Measurements from ENCODE around the gene MGAT5. TPM values are rescaled to one million over a fixed set of nuclear protein-coding genes. Genes with fewer than 3 reads are reported as not detected.

MGAT5 gene
- total and polyA plus RNA-seq, 2 donors: 8.8 to 36.8 TPM

DNA sequence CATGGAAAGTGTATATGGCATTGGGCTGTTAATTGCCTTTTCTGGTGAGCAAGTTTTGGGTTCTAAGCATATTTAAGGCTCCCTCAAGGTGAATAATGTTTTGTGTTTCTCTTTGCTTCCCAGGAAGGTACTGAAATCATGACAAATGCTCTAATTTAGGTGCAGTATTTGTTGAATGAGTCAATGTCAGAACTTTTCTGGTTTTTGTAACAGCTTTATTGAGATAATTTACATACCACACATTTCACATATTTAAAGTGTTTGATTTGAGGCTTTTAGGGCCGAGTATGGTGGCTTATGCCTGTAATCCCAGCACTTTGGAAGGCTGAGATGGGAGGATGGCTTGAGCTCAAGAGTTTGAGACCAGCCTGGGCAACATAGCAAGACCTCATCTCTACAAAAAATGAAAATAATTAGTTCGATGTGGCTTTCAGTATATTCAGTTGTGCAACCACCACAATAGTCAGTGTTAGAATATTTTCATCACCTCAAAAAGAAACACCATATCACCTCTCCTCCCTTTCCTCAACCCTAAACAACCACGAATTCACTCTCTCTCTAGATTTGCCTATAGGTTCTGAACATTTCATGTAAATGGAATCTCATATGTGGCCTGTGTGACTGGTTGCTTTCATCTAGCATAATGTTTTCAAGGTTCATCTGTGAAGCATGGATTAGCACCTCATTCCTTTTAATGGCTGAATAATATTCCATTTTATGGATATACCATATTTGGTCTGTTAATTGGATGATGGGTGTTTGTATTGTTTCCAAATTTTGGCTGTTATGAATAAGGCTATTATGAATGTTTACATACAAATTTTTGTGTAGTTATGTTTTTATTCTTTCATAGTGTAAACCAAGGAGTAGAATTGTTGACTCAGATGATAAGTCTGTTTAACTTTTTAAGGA, 54.9 kb downstream of the MGAT5 start:
- H3K9me3 ChIP-seq (ENCODE audit: control insufficient read depth in 2 of 2, insufficient read depth in 1 of 2, low read length in 1 of 2): no peaks in the 10 kb centered on the region
- peaks cover 4 to 20% of the 10 kb centered on the region in 2 donors for H3K4me1 ChIP-seq (ENCODE audit: control insufficient read depth in 2 of 2, insufficient read depth in 2 of 2, low read length in 2 of 2)
- 98% methylated on average over 3 of the region's 3 CpGs for WGBS
- no peaks in the 10 kb centered on the region for H3K27me3 ChIP-seq (ENCODE audit: control insufficient read depth in 2 of 2, insufficient read depth in 1 of 2, low read length in 1 of 2)
- no peak overlapping the region for H3K27ac ChIP-seq (ENCODE audit: low read depth in 1 of 2, low read length in 1 of 2)
- no peaks in the 10 kb centered on the region for H3K36me3 ChIP-seq (ENCODE audit: control insufficient read depth in 2 of 2, insufficient read depth in 2 of 2, low read length in 1 of 2)
- DNase-seq (ENCODE audit: low read depth in 6 of 9, low spot score in 9 of 9): no peak
- H3K4me3 ChIP-seq (ENCODE audit: low read length in 2 of 2): no peak overlapping the region

DNA sequence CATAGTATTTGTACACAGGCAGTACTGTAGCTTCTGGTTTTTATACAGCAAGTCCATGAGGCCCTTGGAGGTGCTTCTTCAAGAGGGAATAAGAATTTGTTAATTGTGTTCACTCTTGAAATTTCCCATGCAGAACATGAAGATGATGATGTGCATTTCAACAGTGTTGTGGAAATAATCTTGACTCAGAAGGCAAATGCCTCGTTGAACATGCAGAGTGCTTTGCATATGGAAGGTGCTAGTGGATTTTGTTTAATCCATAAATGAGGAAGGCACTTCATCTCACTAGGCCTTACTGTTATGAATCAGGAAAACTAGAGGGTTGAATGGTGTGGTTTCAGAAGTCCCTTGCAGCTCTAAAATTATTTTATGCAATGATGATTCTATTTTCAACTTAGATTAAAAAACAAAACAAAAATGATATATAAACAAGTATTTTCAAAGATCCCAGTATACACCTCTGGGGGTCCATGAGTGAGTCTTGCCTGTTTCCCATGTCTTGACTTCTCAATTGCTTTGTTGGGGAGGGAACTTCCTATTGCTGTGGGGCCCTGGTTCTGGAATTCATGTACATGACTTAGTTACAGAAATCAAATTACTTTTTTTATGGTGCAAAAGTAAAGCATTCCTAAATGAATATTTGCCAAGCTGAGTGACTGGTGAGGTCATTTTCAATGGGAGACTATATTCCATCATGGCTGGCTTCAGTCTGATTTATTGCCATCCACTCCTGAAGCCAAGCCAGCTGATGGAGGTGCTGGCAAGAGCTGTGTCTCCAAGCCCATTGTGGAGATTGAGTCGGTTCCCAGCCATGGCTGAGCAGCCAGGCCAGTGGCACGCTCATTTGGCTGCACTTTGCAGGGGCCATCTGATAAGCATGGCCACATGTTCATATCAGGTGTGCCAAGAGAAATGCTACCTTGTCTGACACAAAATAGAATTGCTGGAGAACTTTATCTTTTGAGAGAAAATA, 56.5 kb downstream of the MGAT5 start:
- no peak for DNase-seq (ENCODE audit: low read depth in 6 of 9, low spot score in 9 of 9)
- Histone ChIP-seq H3K36me3 (ENCODE audit: control insufficient read depth in 2 of 2, insufficient read depth in 2 of 2, low read length in 1 of 2) (no peaks in the 10 kb centered on the region), H3K9me3 (ENCODE audit: control insufficient read depth in 2 of 2, insufficient read depth in 1 of 2, low read length in 1 of 2) (no peaks in the 10 kb centered on the region), H3K27ac (ENCODE audit: low read depth in 1 of 2, low read length in 1 of 2) (no peak overlapping the region), H3K4me1 (ENCODE audit: control insufficient read depth in 2 of 2, insufficient read depth in 2 of 2, low read length in 2 of 2) (peaks cover 4 to 27% of the 10 kb centered on the region in 2 donors), H3K27me3 (ENCODE audit: control insufficient read depth in 2 of 2, insufficient read depth in 1 of 2, low read length in 1 of 2) (no peaks in the 10 kb centered on the region), H3K4me3 (ENCODE audit: low read length in 2 of 2) (no peak overlapping the region)
- 95% methylated on average over 3 of the region's 3 CpGs for WGBS

DNA sequence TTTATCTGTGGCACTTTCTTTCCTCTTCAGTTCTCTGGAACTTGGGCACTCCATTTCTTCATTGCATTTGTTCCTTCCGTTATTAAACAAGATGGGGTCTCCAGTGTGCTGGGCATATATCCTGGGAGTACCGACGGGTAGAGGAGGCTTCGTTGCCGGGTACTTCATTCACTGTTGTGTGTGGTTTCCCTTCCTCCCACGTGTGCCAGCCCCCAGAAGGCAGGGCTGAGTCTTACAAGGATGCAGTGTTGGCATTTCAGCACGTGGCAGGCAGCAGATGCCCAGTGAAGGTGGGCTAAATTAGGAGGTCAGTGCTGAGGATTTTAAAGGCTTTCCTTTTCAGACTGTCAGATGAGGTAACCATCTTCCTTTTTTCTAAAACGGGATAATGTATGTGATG, 58.6 kb downstream of the MGAT5 start:
- Histone ChIP-seq H3K9me3 (ENCODE audit: control insufficient read depth in 2 of 2, insufficient read depth in 1 of 2, low read length in 1 of 2) (no peaks in the 10 kb centered on the region), H3K4me3 (ENCODE audit: low read length in 2 of 2) (no peak overlapping the region), H3K27me3 (ENCODE audit: control insufficient read depth in 2 of 2, insufficient read depth in 1 of 2, low read length in 1 of 2) (no peaks in the 10 kb centered on the region), H3K36me3 (ENCODE audit: control insufficient read depth in 2 of 2, insufficient read depth in 2 of 2, low read length in 1 of 2) (peaks cover 1 to 5% of the 10 kb centered on the region in 2 donors), H3K27ac (ENCODE audit: low read depth in 1 of 2, low read length in 1 of 2) (no peak overlapping the region), H3K4me1 (ENCODE audit: control insufficient read depth in 2 of 2, insufficient read depth in 2 of 2, low read length in 2 of 2) (peaks cover 4 to 26% of the 10 kb centered on the region in 2 donors)
- 75% methylated on average over 8 of the region's 8 CpGs for WGBS
- no peak for DNase-seq (ENCODE audit: low read depth in 6 of 9, low spot score in 9 of 9)

DNA sequence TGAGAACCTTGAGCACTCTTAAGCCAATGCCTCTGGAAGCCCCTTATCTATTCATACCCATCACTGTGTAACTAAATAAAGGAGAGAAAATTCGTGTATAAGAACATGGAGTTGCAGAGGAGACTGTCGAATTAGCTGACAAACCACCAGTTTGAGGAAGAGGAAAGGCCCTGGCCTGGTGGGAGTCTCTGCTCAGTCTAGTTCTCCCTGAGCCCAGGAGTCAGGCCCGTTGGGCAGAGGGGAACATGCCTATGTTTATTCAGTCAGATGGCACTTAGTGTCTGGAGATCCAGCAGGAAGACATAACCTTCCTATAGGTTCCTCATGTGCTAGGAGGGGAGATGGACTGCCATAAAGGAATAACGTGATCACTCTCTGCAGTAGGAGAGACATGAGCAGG, 60.3 kb downstream of the MGAT5 start:
- peaks cover 4 to 25% of the 10 kb centered on the region in 2 donors for H3K4me1 ChIP-seq (ENCODE audit: control insufficient read depth in 2 of 2, insufficient read depth in 2 of 2, low read length in 2 of 2)
- peaks cover 13 to 18% of the 10 kb centered on the region in 2 donors for H3K36me3 ChIP-seq (ENCODE audit: control insufficient read depth in 2 of 2, insufficient read depth in 2 of 2, low read length in 1 of 2)
- H3K27ac ChIP-seq (ENCODE audit: low read depth in 1 of 2, low read length in 1 of 2): no peak overlapping the region
- no peak for DNase-seq (ENCODE audit: low read depth in 6 of 9, low spot score in 9 of 9)
- WGBS: 74% methylated on average over 4 of the region's 4 CpGs
- H3K4me3 ChIP-seq (ENCODE audit: low read length in 2 of 2): no peak overlapping the region
- H3K9me3 ChIP-seq (ENCODE audit: control insufficient read depth in 2 of 2, insufficient read depth in 1 of 2, low read length in 1 of 2): no peaks in the 10 kb centered on the region
- no peaks in the 10 kb centered on the region for H3K27me3 ChIP-seq (ENCODE audit: control insufficient read depth in 2 of 2, insufficient read depth in 1 of 2, low read length in 1 of 2)

DNA sequence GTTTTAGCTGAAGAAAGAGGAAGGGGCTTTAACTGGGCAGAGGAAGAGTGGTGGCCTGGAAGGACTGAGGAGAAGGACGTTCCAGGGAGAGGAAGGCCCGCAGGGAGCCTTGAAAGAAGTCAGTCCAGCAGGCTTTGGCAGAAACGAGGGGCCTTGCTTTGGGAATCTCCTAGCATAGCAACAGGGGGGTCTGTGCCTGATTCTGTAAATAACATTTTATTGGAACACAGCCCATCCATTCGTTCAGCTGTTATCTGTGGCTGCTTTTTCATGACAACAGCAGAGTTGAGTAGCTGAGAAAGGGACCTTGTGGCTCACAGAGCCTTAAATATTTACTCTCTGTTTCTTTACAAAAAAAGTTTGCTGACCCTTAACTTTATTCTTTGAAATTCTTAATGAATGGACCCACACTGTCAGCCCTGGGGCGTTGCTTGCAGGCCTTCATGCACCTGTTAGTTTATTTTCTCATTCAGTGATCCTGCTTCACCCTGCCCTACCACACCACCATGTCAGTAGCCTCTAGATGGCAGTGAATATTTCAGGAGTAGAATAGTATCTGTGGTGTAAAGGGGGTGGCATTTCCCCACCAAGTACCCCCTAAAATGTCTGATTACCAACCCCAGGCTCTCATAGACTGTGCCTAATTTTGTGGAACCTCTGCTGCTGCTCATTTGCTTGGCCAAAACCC, 61.0 kb downstream of the MGAT5 start:
- peaks cover 13 to 18% of the 10 kb centered on the region in 2 donors for H3K36me3 ChIP-seq (ENCODE audit: control insufficient read depth in 2 of 2, insufficient read depth in 2 of 2, low read length in 1 of 2)
- H3K4me1 ChIP-seq (ENCODE audit: control insufficient read depth in 2 of 2, insufficient read depth in 2 of 2, low read length in 2 of 2): peaks cover 8 to 29% of the 10 kb centered on the region in 2 donors
- H3K27me3 ChIP-seq (ENCODE audit: control insufficient read depth in 2 of 2, insufficient read depth in 1 of 2, low read length in 1 of 2): no peaks in the 10 kb centered on the region
- no peak for DNase-seq (ENCODE audit: low read depth in 6 of 9, low spot score in 9 of 9)
- H3K27ac ChIP-seq (ENCODE audit: low read depth in 1 of 2, low read length in 1 of 2): no peak overlapping the region
- 91% methylated on average over 5 of the region's 5 CpGs for WGBS
- H3K4me3 ChIP-seq (ENCODE audit: low read length in 2 of 2): no peak overlapping the region
- H3K9me3 ChIP-seq (ENCODE audit: control insufficient read depth in 2 of 2, insufficient read depth in 1 of 2, low read length in 1 of 2): no peaks in the 10 kb centered on the region

DNA sequence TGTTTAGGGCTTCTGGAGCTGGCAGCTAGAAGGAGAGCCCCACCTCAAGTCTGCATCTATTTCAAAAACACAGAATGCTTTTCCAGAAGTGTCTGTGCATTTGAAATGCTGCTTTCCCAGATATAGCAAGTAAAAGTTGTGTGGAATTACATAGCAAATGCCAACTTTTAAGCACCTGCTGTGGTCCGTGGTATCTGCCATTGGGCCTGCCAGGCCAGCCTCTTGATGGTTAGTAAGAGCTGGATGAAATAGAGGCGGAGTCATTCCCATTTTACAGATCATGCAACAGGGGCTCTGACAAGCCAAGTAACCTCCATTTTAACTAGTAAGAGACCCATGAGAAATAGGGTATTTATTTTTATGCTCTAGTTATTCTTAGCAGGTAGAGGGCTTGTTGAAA, 61.6 kb downstream of the MGAT5 start:
- Histone ChIP-seq H3K4me3 (ENCODE audit: low read length in 2 of 2) (no peak overlapping the region), H3K27me3 (ENCODE audit: control insufficient read depth in 2 of 2, insufficient read depth in 1 of 2, low read length in 1 of 2) (no peaks in the 10 kb centered on the region), H3K9me3 (ENCODE audit: control insufficient read depth in 2 of 2, insufficient read depth in 1 of 2, low read length in 1 of 2) (no peaks in the 10 kb centered on the region), H3K36me3 (ENCODE audit: control insufficient read depth in 2 of 2, insufficient read depth in 2 of 2, low read length in 1 of 2) (peaks cover 13 to 18% of the 10 kb centered on the region in 2 donors), H3K4me1 (ENCODE audit: control insufficient read depth in 2 of 2, insufficient read depth in 2 of 2, low read length in 2 of 2) (peaks cover 9 to 35% of the 10 kb centered on the region in 2 donors), H3K27ac (ENCODE audit: low read depth in 1 of 2, low read length in 1 of 2) (no peak overlapping the region)
- no peak for DNase-seq (ENCODE audit: low read depth in 6 of 9, low spot score in 9 of 9)
- WGBS: 97% methylated on average over 2 of the region's 2 CpGs

DNA sequence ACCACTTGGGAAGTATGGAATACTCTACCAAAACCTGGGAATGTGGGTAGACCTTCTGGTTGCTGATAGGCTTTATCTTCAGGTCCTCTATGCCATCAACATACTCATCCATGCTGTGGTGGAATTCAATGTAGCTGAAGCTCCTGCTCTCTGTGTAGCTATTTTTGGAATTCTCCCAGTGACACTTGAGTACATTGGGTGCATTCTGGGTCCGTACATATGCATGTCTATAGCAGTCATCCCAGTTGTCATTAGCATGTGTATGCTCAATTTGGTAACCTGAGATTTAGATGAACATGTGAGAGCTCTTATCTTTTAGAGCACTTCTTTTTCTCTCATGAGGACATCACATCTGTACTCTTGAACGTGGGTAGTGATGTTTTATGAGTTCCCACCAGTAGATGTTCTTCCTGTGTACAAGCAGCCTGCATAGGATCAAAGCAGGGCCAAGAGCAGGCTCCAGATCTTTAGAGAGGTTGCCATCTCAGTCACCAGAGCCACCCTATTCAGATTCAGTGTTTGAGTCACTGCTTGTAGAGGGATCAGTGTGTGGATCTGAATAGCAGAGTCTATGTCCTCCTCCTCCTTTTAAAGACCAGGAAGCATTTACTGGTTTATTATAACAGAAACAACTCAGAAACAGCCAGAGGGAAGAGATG, 65.9 kb downstream of the MGAT5 start:
- DNase-seq (ENCODE audit: low read depth in 6 of 9, low spot score in 9 of 9): peak in 2 of 9 donors; percentile 17 to 51
- H3K4me3 ChIP-seq (ENCODE audit: low read length in 2 of 2): no peak overlapping the region
- 52% methylated on average over 2 of the region's 2 CpGs for WGBS
- no peaks in the 10 kb centered on the region for H3K9me3 ChIP-seq (ENCODE audit: control insufficient read depth in 2 of 2, insufficient read depth in 1 of 2, low read length in 1 of 2)
- H3K4me1 ChIP-seq (ENCODE audit: control insufficient read depth in 2 of 2, insufficient read depth in 2 of 2, low read length in 2 of 2): peaks cover 20 to 21% of the 10 kb centered on the region in 2 donors
- no peaks in the 10 kb centered on the region for H3K27me3 ChIP-seq (ENCODE audit: control insufficient read depth in 2 of 2, insufficient read depth in 1 of 2, low read length in 1 of 2)
- H3K27ac ChIP-seq (ENCODE audit: low read depth in 1 of 2, low read length in 1 of 2): no peak overlapping the region
- peaks cover 13 to 18% of the 10 kb centered on the region in 2 donors for H3K36me3 ChIP-seq (ENCODE audit: control insufficient read depth in 2 of 2, insufficient read depth in 2 of 2, low read length in 1 of 2)

DNA sequence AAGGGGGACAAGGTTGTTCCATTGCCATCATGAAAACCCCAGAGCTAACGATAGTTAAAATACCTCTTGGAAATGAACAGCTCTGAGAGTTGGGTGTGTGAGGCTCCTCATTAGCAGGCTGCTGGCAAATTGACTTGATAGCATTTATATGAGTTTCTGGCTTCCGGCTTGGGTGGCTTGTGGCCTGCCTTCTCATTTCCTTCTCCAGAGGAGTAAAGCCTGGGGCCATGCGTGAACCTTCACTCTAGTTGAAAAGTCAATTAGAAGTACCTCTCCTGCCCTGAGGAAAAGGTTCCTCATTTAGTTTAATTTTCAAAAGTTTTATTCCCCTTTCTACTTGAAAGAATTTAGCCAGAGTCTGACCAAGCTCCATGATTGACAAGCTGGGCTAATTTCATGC, 67.1 kb downstream of the MGAT5 start:
- H3K36me3 ChIP-seq (ENCODE audit: control insufficient read depth in 2 of 2, insufficient read depth in 2 of 2, low read length in 1 of 2): peaks cover 13 to 18% of the 10 kb centered on the region in 2 donors
- DNase-seq (ENCODE audit: low read depth in 6 of 9, low spot score in 9 of 9): peak in 4 of 9 donors; percentile 18 to 62 (median 24)
- no peaks in the 10 kb centered on the region for H3K27me3 ChIP-seq (ENCODE audit: control insufficient read depth in 2 of 2, insufficient read depth in 1 of 2, low read length in 1 of 2)
- H3K9me3 ChIP-seq (ENCODE audit: control insufficient read depth in 2 of 2, insufficient read depth in 1 of 2, low read length in 1 of 2): no peaks in the 10 kb centered on the region
- H3K4me3 ChIP-seq (ENCODE audit: low read length in 2 of 2): no peak overlapping the region
- WGBS: 17% methylated on average over 3 of the region's 3 CpGs
- peak overlapping the region in 1 of 2 donors; percentile 20 for H3K27ac ChIP-seq (ENCODE audit: low read depth in 1 of 2, low read length in 1 of 2)
- H3K4me1 ChIP-seq (ENCODE audit: control insufficient read depth in 2 of 2, insufficient read depth in 2 of 2, low read length in 2 of 2): peaks cover 20 to 21% of the 10 kb centered on the region in 2 donors
